NCI-H1105 treated with DMSO at 0.1 percent for 48 hours (cell line): ENCODE measurements around the gene UQCRFS1.

Experiments used
- DNase-seq: peaks from one replicate; lab custom pipeline; 2025; lab: John Stamatoyannopoulos, UW

UQCRFS1 gene

DNA sequence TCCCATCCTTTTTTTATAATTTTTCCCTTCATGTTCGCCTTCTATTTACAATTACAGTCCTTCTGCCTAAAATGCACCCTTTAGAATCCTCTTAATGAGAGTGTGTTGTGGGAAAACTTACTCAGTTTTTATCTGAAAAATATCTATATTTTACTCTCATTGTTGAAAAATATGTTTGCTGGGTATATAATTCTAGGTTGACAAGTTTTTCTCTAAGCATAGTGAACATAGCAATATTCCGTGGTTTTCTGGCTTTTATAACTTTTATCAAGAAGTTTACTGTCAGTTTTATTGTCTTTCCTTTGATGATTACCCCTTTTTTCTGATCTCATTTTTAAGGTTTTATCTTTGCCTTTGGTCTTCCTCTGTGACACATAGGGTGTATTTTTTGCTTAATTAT lies 57.3 kb downstream of the UQCRFS1 start:
- no peak for DNase-seq
